ENCODE data around the gene ATAD2B. TPM values are rescaled to one million over a fixed set of nuclear protein-coding genes. Genes with fewer than 3 reads are reported as not detected.

Gene ATAD2B
- total and polyA plus RNA-seq, 11 donors: 2.8 to 13.3 (median 8.1) TPM

DNA sequence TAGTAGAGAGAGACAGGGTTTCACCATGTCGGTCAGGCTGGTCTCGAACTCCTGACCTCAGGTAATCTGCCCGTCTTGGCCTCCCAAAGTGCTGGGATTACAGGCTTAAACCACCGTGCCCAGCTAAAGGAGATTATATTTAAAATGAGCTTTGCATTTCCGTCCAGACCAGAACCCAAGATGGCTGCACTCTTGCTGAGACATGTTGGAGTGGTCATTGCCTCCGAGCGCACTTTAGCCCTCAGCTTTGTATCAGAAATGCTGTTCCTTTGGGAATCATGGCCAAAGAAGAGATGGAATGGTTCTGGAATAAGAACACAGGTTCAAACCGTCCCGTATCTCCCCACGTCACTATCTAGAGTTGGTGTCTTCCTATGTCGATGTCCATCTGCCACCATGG, 16.7 kb upstream of the ATAD2B start:
- no peak for ATAC-seq
- no peak for DNase-seq
- intact Hi-C loops (cut with DNase I): loop anchor here in 1 of 10 donors (10.0 kb wide), 1 partner anchor 101 kb away; the partner anchor contains the start of genes FKBP1B and WDCP
- WGBS, 4 donors: 96 to 99% (median 98%) methylated on average over 11 of the region's 11 CpGs
- Histone ChIP-seq H3K27ac (no peak overlapping the region), H3K27me3 (no peaks in the 10 kb centered on the region), H3K4me3 (no peak overlapping the region), H3K36me3 (no peaks in the 10 kb centered on the region), H3K4me1 (peaks cover 0 to 56% (median 30%) of the 10 kb centered on the region in 12 donors), H3K9me3 (no peaks in the 10 kb centered on the region)
- TF ChIP-seq POLR2A (IDR thresholded peaks at IDR 0.05): no peak
- TF ChIP-seq, protein P1, sequence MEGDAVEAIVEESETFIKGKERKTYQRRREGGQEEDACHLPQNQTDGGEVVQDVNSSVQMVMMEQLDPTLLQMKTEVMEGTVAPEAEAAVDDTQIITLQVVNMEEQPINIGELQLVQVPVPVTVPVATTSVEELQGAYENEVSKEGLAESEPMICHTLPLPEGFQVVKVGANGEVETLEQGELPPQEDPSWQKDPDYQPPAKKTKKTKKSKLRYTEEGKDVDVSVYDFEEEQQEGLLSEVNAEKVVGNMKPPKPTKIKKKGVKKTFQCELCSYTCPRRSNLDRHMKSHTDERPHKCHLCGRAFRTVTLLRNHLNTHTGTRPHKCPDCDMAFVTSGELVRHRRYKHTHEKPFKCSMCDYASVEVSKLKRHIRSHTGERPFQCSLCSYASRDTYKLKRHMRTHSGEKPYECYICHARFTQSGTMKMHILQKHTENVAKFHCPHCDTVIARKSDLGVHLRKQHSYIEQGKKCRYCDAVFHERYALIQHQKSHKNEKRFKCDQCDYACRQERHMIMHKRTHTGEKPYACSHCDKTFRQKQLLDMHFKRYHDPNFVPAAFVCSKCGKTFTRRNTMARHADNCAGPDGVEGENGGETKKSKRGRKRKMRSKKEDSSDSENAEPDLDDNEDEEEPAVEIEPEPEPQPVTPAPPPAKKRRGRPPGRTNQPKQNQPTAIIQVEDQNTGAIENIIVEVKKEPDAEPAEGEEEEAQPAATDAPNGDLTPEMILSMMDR (IDR thresholded peaks at IDR 0.05): no peak

DNA sequence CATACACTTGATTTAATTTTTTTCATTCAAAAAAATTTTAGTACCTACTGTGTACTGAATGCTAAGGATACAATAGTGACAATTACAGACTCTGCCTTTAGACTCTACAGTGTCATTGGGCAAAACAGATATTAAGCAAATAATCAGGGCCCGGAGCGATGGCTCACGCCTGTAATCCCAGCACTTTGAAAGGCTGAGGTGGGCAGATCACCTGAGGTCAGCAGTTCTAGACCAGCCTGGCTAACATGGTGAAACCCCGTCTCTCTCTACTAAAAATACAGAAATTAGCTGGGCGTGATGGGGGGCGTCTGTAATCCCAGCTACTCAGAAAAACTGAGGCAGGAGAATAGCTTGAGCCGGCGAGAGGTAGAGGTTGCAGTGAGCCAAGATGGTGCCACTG, 14.7 kb upstream of the ATAD2B start:
- TF ChIP-seq, protein P1 (IDR thresholded peaks at IDR 0.05): no peak
- TF ChIP-seq POLR2A (IDR thresholded peaks at IDR 0.05): no peak
- intact Hi-C loops (cut with DNase I): loop anchor here in 2 of 10 donors (2.0 to 10.0 kb wide), 2 partner anchors 15 to 103 kb away; partner anchors contain the start of genes ATAD2B (in 1 of the 2), FKBP1B (in 1 of the 2) and WDCP (in 1 of the 2)
- Histone ChIP-seq H3K27me3 (no peaks in the 10 kb centered on the region), H3K4me3 (peak overlapping the region in 11 of 12 donors; percentile 62 to 97 (median 84)), H3K27ac (peak overlapping the region in 6 of 12 donors; percentile 89 to 96 (median 94)), H3K9me3 (no peaks in the 10 kb centered on the region), H3K36me3 (no peaks in the 10 kb centered on the region), H3K4me1 (peaks cover 0 to 44% (median 27%) of the 10 kb centered on the region in 12 donors)
- ATAC-seq (no peak), DNase-seq (no peak)
- 75 to 84% (median 82%) methylated on average over 8 of the region's 8 CpGs for WGBS, 4 donors

DNA sequence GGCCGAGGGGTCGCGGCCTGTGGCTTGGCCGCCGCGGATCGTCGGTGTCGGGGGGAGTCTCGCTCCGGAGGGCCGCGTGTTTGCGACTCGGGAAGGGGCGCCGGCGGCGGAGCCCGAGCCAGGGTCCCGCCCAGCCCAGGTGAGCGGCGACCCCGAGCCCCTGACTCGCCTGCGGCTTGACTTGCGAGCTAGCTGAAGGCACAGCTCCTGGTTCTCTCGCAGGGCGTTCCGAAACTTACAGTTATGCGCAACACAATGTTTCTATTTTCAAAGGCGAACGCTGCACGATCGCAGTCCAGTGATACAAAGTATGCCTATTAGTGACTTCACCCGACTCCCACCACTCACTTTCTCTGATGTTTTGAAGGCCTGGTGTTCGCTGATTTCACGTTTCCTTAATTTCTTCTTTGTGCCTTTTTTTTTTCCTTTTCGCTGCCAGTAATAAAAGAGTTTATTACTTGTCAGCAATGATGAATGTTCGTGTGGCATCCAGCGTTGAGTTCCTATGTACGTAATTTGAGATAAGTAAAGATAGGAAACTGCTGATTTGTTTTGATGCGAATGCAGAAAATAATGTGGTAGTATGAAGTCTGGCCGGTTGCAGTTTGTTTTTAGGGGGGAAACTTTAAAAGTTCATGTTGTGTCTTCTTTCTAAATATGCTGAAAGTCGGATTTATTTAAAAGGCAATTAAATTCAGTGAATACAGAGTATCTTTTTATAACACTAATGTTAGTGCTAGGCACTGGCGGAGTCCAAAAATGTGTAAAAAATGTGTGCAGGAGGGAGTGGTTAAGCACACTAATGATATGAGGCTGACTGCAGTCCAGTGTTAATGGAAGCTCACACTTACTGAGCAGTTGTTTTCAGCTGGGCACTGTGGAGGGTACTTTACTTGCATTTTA, 14.0 kb upstream of the ATAD2B start:
- ATAC-seq (peak in 3 of 4 donors; percentile 28 to 48 (median 46)), DNase-seq (peak in 1 of 5 donors; percentile 50)

More for the DNA sequence above, 14.0 kb upstream of the ATAD2B start:
- Histone ChIP-seq H3K4me1 (peaks cover 0 to 39% (median 25%) of the 10 kb centered on the region in 12 donors), H3K27me3 (no peaks in the 10 kb centered on the region), H3K9me3 (no peaks in the 10 kb centered on the region), H3K27ac (peak overlapping the region; percentile 84 to 97 (median 92)), H3K4me3 (peak overlapping the region; percentile 62 to 97 (median 82)), H3K36me3 (no peaks in the 10 kb centered on the region)
- intact Hi-C loops (cut with DNase I): loop anchor here in 3 of 10 donors (1.0 to 10.0 kb wide), 3 partner anchors 14 to 104 kb away; partner anchors contain the start of genes ATAD2B (in 2 of the 3), FKBP1B (in 1 of the 3) and WDCP (in 1 of the 3)
- TF ChIP-seq POLR2A (IDR thresholded peaks at IDR 0.05): no peak
- TF ChIP-seq, protein P1 (IDR thresholded peaks at IDR 0.05): peak in 1 of 12 donors; percentile 12
- 1 to 2% (median 1%) methylated on average over 22 to 46 of the region's 46 CpGs for WGBS, 4 donors

Measured in heart left ventricle (tissue), 16 donors.